Measurements from ENCODE around the gene WDFY1. TPM values are rescaled to one million over a fixed set of nuclear protein-coding genes. Genes with fewer than 3 reads are reported as not detected.

The WDFY1 gene
- total and polyA plus RNA-seq, 2 donors (not counting 3 experiments of a cell fraction or from before 2014, with no cell fraction given) = 54.7 to 68.7 TPM

DNA sequence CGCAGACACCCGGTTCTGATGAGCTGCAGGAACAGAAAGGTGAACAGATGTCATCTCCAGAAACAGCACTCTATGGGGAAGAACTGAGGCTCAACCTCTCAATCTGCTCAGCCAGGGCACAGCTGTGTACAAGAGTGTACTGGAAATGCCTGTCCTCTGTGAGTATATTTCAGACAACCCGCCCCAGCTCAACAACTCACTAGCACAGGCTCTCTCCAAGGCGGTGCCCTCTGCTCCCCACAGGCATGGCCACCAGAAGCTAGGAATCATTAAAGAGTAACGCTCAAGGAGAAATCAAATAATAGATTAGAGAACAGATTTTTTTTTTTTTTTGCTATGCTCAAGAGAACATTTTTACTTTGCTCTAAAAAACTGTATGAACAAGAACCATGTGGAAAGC is 43.8 kb downstream of the WDFY1 start:
- POLR2A ChIA-PET = interaction anchor here (0.7 kb wide), 1 partner anchor 57 kb away, joined by 3 read pairs; no protein-coding TSS in a partner anchor
- no peak overlapping the region for H3K4me2 ChIP-seq (ENCODE audit: insufficient read depth, low read length)
- peaks cover 7 to 28% of the 10 kb centered on the region in 2 experiments for H3K36me3 ChIP-seq (ENCODE audit: control insufficient read depth in 2 of 2, extremely low read depth in 1 of 2, insufficient read depth in 2 of 2, low read length in 2 of 2)
- no peaks in the 10 kb centered on the region for H3K9me1 ChIP-seq (replicated peaks; ENCODE audit: control insufficient read depth, extremely low read depth, insufficient read depth, low read length)
- H3K4me1 ChIP-seq (ENCODE audit: control insufficient read depth, extremely low read depth, insufficient read depth, low read length) = no peaks in the 10 kb centered on the region
- H4K20me1 ChIP-seq (replicated peaks; ENCODE audit: control insufficient read depth, extremely low read depth, insufficient read depth, low read length) = no peaks in the 10 kb centered on the region
- no peak overlapping the region for H3K9ac ChIP-seq (replicated peaks; ENCODE audit: extremely low read depth, insufficient read depth, low read length)
- intact Hi-C loops (cut with micrococcal nuclease) = no loop called here
- DNase-seq (ENCODE audit: low read depth, low spot score) (no peak), FAIRE-seq (no peak)
- H3K4me3 ChIP-seq (replicated peaks in 1 of 3; ENCODE audit: insufficient read depth in 1 of 3, low read depth in 1 of 3, low read length in 3 of 3) = no peak overlapping the region
- CTCF ChIA-PET = interaction anchor here (1.0 to 1.5 kb wide), 2 partner anchors 12 to 42 kb away, joined by 4 to 6 read pairs; no protein-coding TSS in a partner anchor
- no peak overlapping the region for H2AFZ ChIP-seq (ENCODE audit: low read depth, low read length)
- H3K27me3 ChIP-seq (ENCODE audit: control insufficient read depth in 2 of 2, insufficient read depth in 2 of 2, low read length in 2 of 2) = no peaks in the 10 kb centered on the region
- no peak overlapping the region for H3K27ac ChIP-seq (ENCODE audit: insufficient read depth, low read depth, low read length)
- peaks cover 7% of the 10 kb centered on the region for H3K79me2 ChIP-seq (ENCODE audit: control insufficient read depth, insufficient read depth, low read length)
- dilution Hi-C loops (cut with MboI; ENCODE audit: extremely low pct_ligation_motif_present, low sequenced_read_pairs) = no loop called here
- H3K9me3 ChIP-seq (replicated peaks; ENCODE audit: control insufficient read depth, insufficient read depth, low read length) = no peaks in the 10 kb centered on the region
- TF ChIP-seq GATA2 (IDR thresholded peaks at IDR 0.05; ENCODE audit: insufficient read depth, insufficient read length, low read depth, low read length) (no peak), POLR2AphosphoS5 (IDR thresholded peaks at IDR 0.05; ENCODE audit: insufficient read depth, low read depth, low read length) (no peak), MYC (IDR thresholded peaks at IDR 0.05; ENCODE audit: low read depth, low read length) (no peak), FOS (IDR thresholded peaks at IDR 0.05; ENCODE audit: borderline replicate concordance, insufficient read depth, low read length) (no peak), POLR2A (IDR thresholded peaks at IDR 0.05; ENCODE audit: low read depth, low read length) (no peak), EZH2 (IDR thresholded peaks at IDR 0.05; ENCODE audit: borderline replicate concordance, low read depth, low read length, severe bottlenecking) (no peak)
- no TSS peak for BruUV-seq (replicated peaks)

DNA sequence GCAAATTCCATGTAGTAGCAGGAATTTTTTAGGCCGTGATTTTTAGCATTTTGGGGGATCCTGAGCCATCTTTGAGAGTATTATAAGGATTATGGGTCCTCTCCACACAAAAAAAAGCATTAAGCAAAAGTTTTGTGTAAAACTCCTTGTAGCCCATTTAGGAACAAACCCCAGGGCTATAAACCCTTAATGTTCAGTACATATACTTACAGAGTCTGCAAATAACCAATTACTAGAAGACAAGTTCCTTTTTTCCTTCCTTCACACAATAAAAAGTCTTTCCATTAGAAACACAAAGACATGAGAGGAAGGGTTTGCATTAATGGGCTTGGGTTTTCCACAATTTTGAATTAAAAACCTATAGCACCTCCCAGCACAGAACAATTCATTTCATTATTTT is 44.6 kb downstream of the WDFY1 start:
- H3K27ac ChIP-seq (ENCODE audit: insufficient read depth, low read depth, low read length) = no peak overlapping the region
- no peaks in the 10 kb centered on the region for H3K9me3 ChIP-seq (replicated peaks; ENCODE audit: control insufficient read depth, insufficient read depth, low read length)
- TF ChIP-seq EZH2 (IDR thresholded peaks at IDR 0.05; ENCODE audit: borderline replicate concordance, low read depth, low read length, severe bottlenecking) (no peak), FOS (IDR thresholded peaks at IDR 0.05; ENCODE audit: borderline replicate concordance, insufficient read depth, low read length) (no peak), CTCF (IDR thresholded peaks at IDR 0.05; ENCODE audit: extremely low read depth in 1 of 2, insufficient read depth in 1 of 2, low read depth in 1 of 2, low read length in 2 of 2) (no peak), MYC (IDR thresholded peaks at IDR 0.05; ENCODE audit: low read depth, low read length) (no peak), GATA2 (IDR thresholded peaks at IDR 0.05; ENCODE audit: insufficient read depth, insufficient read length, low read depth, low read length) (no peak), JUN (IDR thresholded peaks at IDR 0.05; ENCODE audit: borderline replicate concordance, insufficient read depth, insufficient read length, low read depth) (no peak), POLR2A (IDR thresholded peaks at IDR 0.05; ENCODE audit: low read depth, low read length) (no peak), MAX (IDR thresholded peaks at IDR 0.05; ENCODE audit: insufficient read depth, insufficient read length) (no peak), POLR2AphosphoS5 (IDR thresholded peaks at IDR 0.05; ENCODE audit: insufficient read depth, low read depth, low read length) (no peak)
- peaks cover 3% of the 10 kb centered on the region for H3K79me2 ChIP-seq (ENCODE audit: control insufficient read depth, insufficient read depth, low read length)
- intact Hi-C loops (cut with micrococcal nuclease) = no loop called here
- DNase-seq (ENCODE audit: low read depth, low spot score) (no peak), FAIRE-seq (no peak)
- H2AFZ ChIP-seq (ENCODE audit: low read depth, low read length) = no peak overlapping the region
- peaks cover 6 to 25% of the 10 kb centered on the region in 2 experiments for H3K36me3 ChIP-seq (ENCODE audit: control insufficient read depth in 2 of 2, extremely low read depth in 1 of 2, insufficient read depth in 2 of 2, low read length in 2 of 2)
- H3K4me1 ChIP-seq (ENCODE audit: control insufficient read depth, extremely low read depth, insufficient read depth, low read length) = no peaks in the 10 kb centered on the region
- ChIA-PET POLR2A (no interaction called here), CTCF (interaction anchor here (1.3 to 1.4 kb wide), 2 partner anchors 13 to 70 kb away, joined by 3 read pairs; no protein-coding TSS in a partner anchor)
- H4K20me1 ChIP-seq (replicated peaks; ENCODE audit: control insufficient read depth, extremely low read depth, insufficient read depth, low read length) = no peaks in the 10 kb centered on the region
- BruUV-seq (replicated peaks) = no TSS peak
- H3K4me2 ChIP-seq (ENCODE audit: insufficient read depth, low read length) = no peak overlapping the region
- no peak overlapping the region for H3K4me3 ChIP-seq (replicated peaks in 1 of 3; ENCODE audit: insufficient read depth in 1 of 3, low read depth in 1 of 3, low read length in 3 of 3)
- no peaks in the 10 kb centered on the region for H3K27me3 ChIP-seq (ENCODE audit: control insufficient read depth in 2 of 2, insufficient read depth in 2 of 2, low read length in 2 of 2)
- no peaks in the 10 kb centered on the region for H3K9me1 ChIP-seq (replicated peaks; ENCODE audit: control insufficient read depth, extremely low read depth, insufficient read depth, low read length)
- H3K9ac ChIP-seq (replicated peaks; ENCODE audit: extremely low read depth, insufficient read depth, low read length) = no peak overlapping the region
- dilution Hi-C loops (cut with MboI; ENCODE audit: extremely low pct_ligation_motif_present, low sequenced_read_pairs) = no loop called here

All from endothelial cell of umbilical vein (primary cell).